Measurements from ENCODE around the gene ARNT2. TPM values are rescaled to one million over a fixed set of nuclear protein-coding genes. Genes with fewer than 3 reads are reported as not detected.
A peak's percentile ranks its signal among the peaks of the same experiment; 100 is the strongest.

Gene ARNT2
- polyA plus RNA-seq, 2 donors = 0.33 to 0.94 TPM

DNA sequence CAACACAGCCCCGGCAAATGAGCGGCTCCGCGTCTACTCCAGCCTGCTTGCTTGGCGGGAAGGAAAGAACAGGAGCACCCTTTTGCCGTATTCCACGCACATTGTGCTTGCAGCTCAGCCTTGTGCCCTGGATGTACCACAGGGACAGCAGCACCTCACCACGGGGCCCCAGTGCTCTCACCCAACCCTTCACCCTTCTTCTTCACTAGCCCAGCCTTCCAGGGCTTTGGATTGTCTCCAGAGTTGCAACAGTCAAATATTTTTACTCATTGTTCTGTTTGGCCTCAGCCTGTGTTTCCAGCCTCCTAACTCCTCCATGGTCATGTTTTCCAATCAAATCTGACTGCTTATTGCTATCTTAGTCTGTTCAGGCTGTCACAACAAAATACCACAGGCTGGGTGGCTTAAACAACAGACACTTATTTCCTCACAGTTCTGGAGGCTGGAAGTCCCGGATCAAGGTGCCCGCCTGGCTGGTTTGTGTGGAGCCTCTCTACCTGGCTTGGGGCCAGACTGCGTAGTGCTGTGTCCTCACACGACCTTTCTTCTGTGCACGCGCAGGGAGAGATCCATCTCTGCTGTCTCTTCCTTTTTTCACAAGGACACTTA, 211.7 kb downstream of the ARNT2 start:
- peak overlapping the region; percentile 19 to 57 for H3K27ac ChIP-seq (ENCODE audit: low read depth in 2 of 2, low read length in 1 of 2)
- no peaks in the 10 kb centered on the region for H3K36me3 ChIP-seq (ENCODE audit: control insufficient read depth in 2 of 2, insufficient read depth in 2 of 2, low read length in 1 of 2)
- H3K4me3 ChIP-seq (ENCODE audit: low read depth in 1 of 2, low read length in 2 of 2) = no peak overlapping the region
- H3K4me1 ChIP-seq (ENCODE audit: control insufficient read depth in 2 of 2, insufficient read depth in 2 of 2, low read length in 1 of 2) = peaks cover 4 to 11% of the 10 kb centered on the region in 2 donors
- no peaks in the 10 kb centered on the region for H3K27me3 ChIP-seq (ENCODE audit: control insufficient read depth in 1 of 2, insufficient read depth in 2 of 2, low read length in 2 of 2)
- 51 to 59% methylated on average over 14 of the region's 14 CpGs for WGBS, 2 donors
- H3K9me3 ChIP-seq (ENCODE audit: control insufficient read depth in 2 of 2, insufficient read depth in 1 of 2, low read depth in 1 of 2, low read length in 1 of 2) = no peaks in the 10 kb centered on the region

DNA sequence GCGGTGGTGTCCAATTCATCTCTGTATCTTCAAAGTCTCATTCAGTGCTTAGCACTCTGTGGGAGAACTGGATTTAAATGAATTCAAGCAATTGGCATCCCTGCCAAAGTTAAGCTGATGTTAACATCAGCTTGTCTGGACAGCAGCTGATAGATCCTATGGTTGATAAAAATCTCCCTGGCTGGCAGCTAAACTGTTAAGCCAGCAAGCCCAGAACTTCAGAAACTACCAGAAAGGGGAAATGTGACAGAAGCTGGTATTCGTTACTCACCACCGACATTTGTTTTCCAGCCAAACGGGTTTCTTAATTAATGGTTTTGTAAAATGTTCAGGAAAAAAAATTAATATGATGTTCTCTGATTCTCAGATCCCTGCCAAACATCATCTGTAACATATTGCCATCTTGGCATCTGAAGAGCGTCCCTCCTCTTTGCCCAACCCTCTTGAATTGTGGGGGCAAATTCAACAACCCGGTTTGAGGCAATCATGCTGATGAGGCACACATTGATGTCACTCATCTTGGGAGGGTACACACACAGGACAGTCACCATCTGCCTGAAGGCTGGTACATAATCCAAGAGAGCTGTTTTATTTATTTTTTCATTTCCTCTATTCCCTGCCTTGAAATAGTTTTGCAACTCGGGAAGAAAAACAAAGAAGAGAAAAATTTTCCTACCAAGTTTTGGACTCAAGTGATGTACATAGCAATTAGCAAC, 214.7 kb downstream of the ARNT2 start:
- Histone ChIP-seq H3K27ac (ENCODE audit: low read depth in 2 of 2, low read length in 1 of 2) (peak overlapping the region in 1 of 2 donors; percentile 20), H3K4me1 (ENCODE audit: control insufficient read depth in 2 of 2, insufficient read depth in 2 of 2, low read length in 1 of 2) (peaks cover 4 to 11% of the 10 kb centered on the region in 2 donors), H3K9me3 (ENCODE audit: control insufficient read depth in 2 of 2, insufficient read depth in 1 of 2, low read depth in 1 of 2, low read length in 1 of 2) (no peaks in the 10 kb centered on the region), H3K4me3 (ENCODE audit: low read depth in 1 of 2, low read length in 2 of 2) (no peak overlapping the region), H3K27me3 (ENCODE audit: control insufficient read depth in 1 of 2, insufficient read depth in 2 of 2, low read length in 2 of 2) (no peaks in the 10 kb centered on the region), H3K36me3 (ENCODE audit: control insufficient read depth in 2 of 2, insufficient read depth in 2 of 2, low read length in 1 of 2) (no peaks in the 10 kb centered on the region)
- WGBS, 2 donors = 31 to 45% methylated on average over 7 of the region's 7 CpGs

DNA sequence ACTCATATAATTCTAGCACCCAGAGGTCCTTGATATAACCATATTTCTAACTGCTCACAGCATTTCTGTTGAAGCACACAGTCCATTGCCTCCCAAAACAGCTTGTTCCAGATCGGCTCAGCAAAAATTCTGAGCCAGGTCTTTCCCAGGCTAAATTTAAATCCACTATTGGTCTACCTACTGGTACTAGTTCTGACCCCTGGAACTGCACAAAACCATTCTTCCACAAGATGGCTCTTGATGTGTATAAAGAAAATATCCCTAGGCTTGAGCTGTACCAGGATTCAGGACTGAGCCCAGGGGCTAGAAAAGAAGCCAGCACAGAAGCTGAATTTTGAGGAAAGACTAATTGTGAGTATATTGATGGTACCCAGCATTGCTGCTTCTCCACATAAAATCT, 215.5 kb downstream of the ARNT2 start:
- WGBS, 2 donors = 44 to 69% methylated on average over 1 of the region's 1 CpG
- H3K27ac ChIP-seq (ENCODE audit: low read depth in 2 of 2, low read length in 1 of 2) = no peak overlapping the region
- no peaks in the 10 kb centered on the region for H3K36me3 ChIP-seq (ENCODE audit: control insufficient read depth in 2 of 2, insufficient read depth in 2 of 2, low read length in 1 of 2)
- H3K27me3 ChIP-seq (ENCODE audit: control insufficient read depth in 1 of 2, insufficient read depth in 2 of 2, low read length in 2 of 2) = no peaks in the 10 kb centered on the region
- no peak overlapping the region for H3K4me3 ChIP-seq (ENCODE audit: low read depth in 1 of 2, low read length in 2 of 2)
- peaks cover 4 to 11% of the 10 kb centered on the region in 2 donors for H3K4me1 ChIP-seq (ENCODE audit: control insufficient read depth in 2 of 2, insufficient read depth in 2 of 2, low read length in 1 of 2)
- H3K9me3 ChIP-seq (ENCODE audit: control insufficient read depth in 2 of 2, insufficient read depth in 1 of 2, low read depth in 1 of 2, low read length in 1 of 2) = no peaks in the 10 kb centered on the region

DNA sequence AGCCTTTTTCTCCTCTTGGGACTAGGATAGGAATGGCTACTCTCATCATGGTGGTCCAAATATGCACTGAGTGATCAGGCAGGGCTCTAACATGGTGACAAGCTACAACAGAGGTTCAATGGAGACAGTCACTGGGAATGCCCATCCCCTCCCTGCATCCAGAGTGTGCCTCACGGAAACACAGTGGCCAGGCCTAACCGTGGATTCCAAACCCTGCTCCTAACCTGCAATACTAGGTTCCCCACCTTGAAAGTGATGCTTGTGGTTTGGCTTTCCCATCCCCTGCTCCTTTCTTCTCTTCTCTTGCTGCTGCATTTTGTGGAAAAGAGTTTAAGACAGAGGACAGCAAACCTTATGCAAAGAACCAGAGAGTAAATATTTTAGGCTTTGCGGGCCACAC, 216.0 kb downstream of the ARNT2 start:
- no peaks in the 10 kb centered on the region for H3K9me3 ChIP-seq (ENCODE audit: control insufficient read depth in 2 of 2, insufficient read depth in 1 of 2, low read depth in 1 of 2, low read length in 1 of 2)
- WGBS, 2 donors = 97 to 100% methylated on average over 3 of the region's 3 CpGs
- no peak overlapping the region for H3K27ac ChIP-seq (ENCODE audit: low read depth in 2 of 2, low read length in 1 of 2)
- H3K27me3 ChIP-seq (ENCODE audit: control insufficient read depth in 1 of 2, insufficient read depth in 2 of 2, low read length in 2 of 2) = no peaks in the 10 kb centered on the region
- H3K36me3 ChIP-seq (ENCODE audit: control insufficient read depth in 2 of 2, insufficient read depth in 2 of 2, low read length in 1 of 2) = no peaks in the 10 kb centered on the region
- H3K4me1 ChIP-seq (ENCODE audit: control insufficient read depth in 2 of 2, insufficient read depth in 2 of 2, low read length in 1 of 2) = peaks cover 4 to 9% of the 10 kb centered on the region in 2 donors
- H3K4me3 ChIP-seq (ENCODE audit: low read depth in 1 of 2, low read length in 2 of 2) = no peak overlapping the region

DNA sequence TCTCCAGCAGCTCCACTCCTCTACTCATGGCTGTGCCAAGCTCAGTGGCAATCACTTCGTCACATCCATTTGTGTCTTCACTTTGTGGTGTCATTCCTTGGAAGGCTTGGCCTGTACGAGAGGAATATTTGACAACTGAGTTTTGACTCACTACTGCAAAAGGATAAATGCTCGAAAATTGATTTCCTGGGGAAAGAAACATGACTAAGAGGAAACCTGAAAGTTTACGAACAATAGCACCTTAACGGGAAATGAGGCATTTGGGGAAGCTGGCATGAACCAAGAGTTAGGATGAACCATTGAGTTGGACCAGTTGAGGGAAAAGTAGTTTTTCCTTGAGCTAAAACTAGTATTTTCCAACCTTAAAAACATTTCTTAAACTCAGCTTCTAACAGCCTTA, 216.7 kb downstream of the ARNT2 start:
- peak overlapping the region in 1 of 2 donors; percentile 55 for H3K27ac ChIP-seq (ENCODE audit: low read depth in 2 of 2, low read length in 1 of 2)
- peaks cover 0 to 3% of the 10 kb centered on the region in 2 donors for H3K4me1 ChIP-seq (ENCODE audit: control insufficient read depth in 2 of 2, insufficient read depth in 2 of 2, low read length in 1 of 2)
- H3K36me3 ChIP-seq (ENCODE audit: control insufficient read depth in 2 of 2, insufficient read depth in 2 of 2, low read length in 1 of 2) = no peaks in the 10 kb centered on the region
- no peaks in the 10 kb centered on the region for H3K27me3 ChIP-seq (ENCODE audit: control insufficient read depth in 1 of 2, insufficient read depth in 2 of 2, low read length in 2 of 2)
- H3K4me3 ChIP-seq (ENCODE audit: low read depth in 1 of 2, low read length in 2 of 2) = no peak overlapping the region
- no peaks in the 10 kb centered on the region for H3K9me3 ChIP-seq (ENCODE audit: control insufficient read depth in 2 of 2, insufficient read depth in 1 of 2, low read depth in 1 of 2, low read length in 1 of 2)
- WGBS, 2 donors = 65 to 67% methylated on average over 5 of the region's 5 CpGs

DNA sequence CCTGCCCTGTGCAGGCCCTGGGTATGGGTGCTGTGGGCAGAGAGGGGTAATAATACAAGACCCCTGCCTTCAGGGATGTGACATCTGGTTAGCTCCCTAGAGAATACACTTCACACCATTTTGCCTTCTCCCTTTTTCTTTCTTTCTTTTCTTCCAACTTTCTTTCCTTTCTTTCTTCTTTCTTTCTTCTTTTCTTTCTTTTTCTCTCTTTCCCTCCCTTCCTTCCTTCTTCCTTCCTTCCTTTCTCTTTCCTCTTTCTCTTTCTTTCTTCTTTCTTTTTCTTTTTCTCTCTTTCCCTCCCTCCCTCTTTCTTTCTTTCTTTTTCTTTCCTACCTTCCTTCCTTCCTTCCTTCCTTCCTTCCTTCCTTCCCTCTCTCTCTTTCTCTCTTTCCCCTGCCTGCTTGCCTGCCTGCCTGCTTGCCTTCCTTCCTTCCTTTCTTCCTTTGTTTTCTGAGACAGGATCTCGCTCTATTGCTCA, 222.5 kb downstream of the ARNT2 start:
- H3K4me3 ChIP-seq (ENCODE audit: low read depth in 1 of 2, low read length in 2 of 2) = no peak overlapping the region
- 92 to 100% methylated on average over 1 of the region's 1 CpG for WGBS, 2 donors
- H3K27me3 ChIP-seq (ENCODE audit: control insufficient read depth in 1 of 2, insufficient read depth in 2 of 2, low read length in 2 of 2) = no peaks in the 10 kb centered on the region
- H3K4me1 ChIP-seq (ENCODE audit: control insufficient read depth in 2 of 2, insufficient read depth in 2 of 2, low read length in 1 of 2) = no peaks in the 10 kb centered on the region
- H3K9me3 ChIP-seq (ENCODE audit: control insufficient read depth in 2 of 2, insufficient read depth in 1 of 2, low read depth in 1 of 2, low read length in 1 of 2) = no peaks in the 10 kb centered on the region
- no peak overlapping the region for H3K27ac ChIP-seq (ENCODE audit: low read depth in 2 of 2, low read length in 1 of 2)
- H3K36me3 ChIP-seq (ENCODE audit: control insufficient read depth in 2 of 2, insufficient read depth in 2 of 2, low read length in 1 of 2) = no peaks in the 10 kb centered on the region

DNA sequence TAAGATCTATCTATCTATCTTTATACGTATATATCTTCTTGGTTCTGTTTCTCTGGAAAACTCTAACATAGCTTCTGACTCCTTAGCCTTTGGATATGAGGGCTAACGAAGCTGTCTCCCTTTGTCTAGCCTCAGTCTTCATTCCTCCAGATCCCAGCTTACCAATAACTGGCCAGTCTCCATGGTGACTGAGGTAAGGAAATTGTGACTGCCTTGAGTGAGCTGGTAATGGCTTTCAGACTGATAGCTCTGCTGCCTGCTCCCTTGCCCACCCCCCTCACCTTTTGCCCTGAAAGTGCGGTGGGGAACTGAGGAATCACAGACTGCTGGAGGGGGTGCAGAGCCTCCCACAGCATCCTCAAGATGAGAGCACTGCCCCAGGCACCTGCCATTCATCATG, 225.2 kb downstream of the ARNT2 start:
- no peak overlapping the region for H3K27ac ChIP-seq (ENCODE audit: low read depth in 2 of 2, low read length in 1 of 2)
- no peaks in the 10 kb centered on the region for H3K36me3 ChIP-seq (ENCODE audit: control insufficient read depth in 2 of 2, insufficient read depth in 2 of 2, low read length in 1 of 2)
- H3K9me3 ChIP-seq (ENCODE audit: control insufficient read depth in 2 of 2, insufficient read depth in 1 of 2, low read depth in 1 of 2, low read length in 1 of 2) = no peaks in the 10 kb centered on the region
- H3K4me1 ChIP-seq (ENCODE audit: control insufficient read depth in 2 of 2, insufficient read depth in 2 of 2, low read length in 1 of 2) = no peaks in the 10 kb centered on the region
- 86 to 92% methylated on average over 3 of the region's 3 CpGs for WGBS, 2 donors
- no peaks in the 10 kb centered on the region for H3K27me3 ChIP-seq (ENCODE audit: control insufficient read depth in 1 of 2, insufficient read depth in 2 of 2, low read length in 2 of 2)
- H3K4me3 ChIP-seq (ENCODE audit: low read depth in 1 of 2, low read length in 2 of 2) = no peak overlapping the region

DNA sequence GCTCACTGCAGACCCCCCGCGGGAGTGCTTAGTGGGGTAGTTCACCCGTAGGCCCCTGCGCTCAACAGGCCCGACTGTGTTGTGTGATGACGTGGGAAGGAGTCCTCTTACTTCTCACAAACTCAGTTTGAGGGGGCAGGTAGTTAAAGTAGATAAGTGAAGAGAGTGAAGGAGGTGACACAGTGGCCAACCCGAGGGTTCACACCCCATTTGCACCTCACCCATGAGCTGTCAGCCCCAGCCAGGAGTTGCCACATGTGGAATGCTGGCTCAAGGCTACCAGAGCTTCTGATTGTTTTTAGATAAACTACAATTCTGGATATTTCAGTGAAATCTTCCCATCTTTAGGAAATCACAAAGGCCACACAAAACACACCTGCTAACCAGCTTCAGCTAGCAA, 226.8 kb downstream of the ARNT2 start:
- no peaks in the 10 kb centered on the region for H3K36me3 ChIP-seq (ENCODE audit: control insufficient read depth in 2 of 2, insufficient read depth in 2 of 2, low read length in 1 of 2)
- WGBS, 2 donors = 93% methylated on average over 7 of the region's 7 CpGs
- H3K27me3 ChIP-seq (ENCODE audit: control insufficient read depth in 1 of 2, insufficient read depth in 2 of 2, low read length in 2 of 2) = no peaks in the 10 kb centered on the region
- no peak overlapping the region for H3K4me3 ChIP-seq (ENCODE audit: low read depth in 1 of 2, low read length in 2 of 2)
- no peaks in the 10 kb centered on the region for H3K9me3 ChIP-seq (ENCODE audit: control insufficient read depth in 2 of 2, insufficient read depth in 1 of 2, low read depth in 1 of 2, low read length in 1 of 2)
- H3K4me1 ChIP-seq (ENCODE audit: control insufficient read depth in 2 of 2, insufficient read depth in 2 of 2, low read length in 1 of 2) = no peaks in the 10 kb centered on the region
- no peak overlapping the region for H3K27ac ChIP-seq (ENCODE audit: low read depth in 2 of 2, low read length in 1 of 2)

DNA sequence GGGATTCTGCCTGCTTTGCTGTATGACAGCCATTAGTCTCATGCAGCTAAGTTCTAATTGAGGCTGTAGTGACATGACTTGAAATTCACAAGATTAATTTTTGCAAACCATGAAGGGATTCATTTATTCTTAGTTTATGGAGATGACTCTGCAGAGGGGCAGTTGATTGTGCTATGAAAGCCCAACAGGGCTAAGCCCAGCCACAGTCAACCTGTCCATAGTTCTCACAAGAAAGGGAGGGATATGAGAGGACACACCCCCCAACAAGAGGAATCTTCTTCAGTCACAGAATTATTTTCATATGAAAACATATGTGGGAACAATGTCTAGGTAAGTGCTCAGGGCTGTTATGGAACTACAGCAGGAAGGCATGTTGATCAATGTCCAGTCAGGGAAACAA, 229.0 kb downstream of the ARNT2 start:
- Histone ChIP-seq H3K4me3 (ENCODE audit: low read depth in 1 of 2, low read length in 2 of 2) (no peak overlapping the region), H3K9me3 (ENCODE audit: control insufficient read depth in 2 of 2, insufficient read depth in 1 of 2, low read depth in 1 of 2, low read length in 1 of 2) (no peaks in the 10 kb centered on the region), H3K27me3 (ENCODE audit: control insufficient read depth in 1 of 2, insufficient read depth in 2 of 2, low read length in 2 of 2) (no peaks in the 10 kb centered on the region), H3K36me3 (ENCODE audit: control insufficient read depth in 2 of 2, insufficient read depth in 2 of 2, low read length in 1 of 2) (no peaks in the 10 kb centered on the region), H3K27ac (ENCODE audit: low read depth in 2 of 2, low read length in 1 of 2) (no peak overlapping the region), H3K4me1 (ENCODE audit: control insufficient read depth in 2 of 2, insufficient read depth in 2 of 2, low read length in 1 of 2) (no peaks in the 10 kb centered on the region)

DNA sequence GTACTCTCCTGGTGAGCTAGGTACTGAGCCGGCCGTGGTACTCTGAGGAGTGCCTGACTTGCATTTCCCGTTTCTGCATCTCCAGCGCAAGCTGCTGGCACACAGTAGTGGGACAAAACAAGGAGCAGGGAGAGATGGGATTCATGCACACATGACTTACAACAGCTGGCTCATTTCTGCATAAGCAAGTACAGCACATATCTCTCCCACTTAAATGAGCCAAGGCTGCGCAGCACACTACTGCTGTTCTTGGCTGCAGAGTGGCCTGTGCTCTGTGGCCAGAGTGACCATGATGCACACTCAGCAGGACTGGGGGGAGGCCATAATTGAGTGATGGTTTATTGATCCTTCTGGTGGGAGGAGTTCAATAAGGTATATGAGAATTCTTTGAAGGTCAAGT, 231.8 kb downstream of the ARNT2 start:
- H3K27ac ChIP-seq (ENCODE audit: low read depth in 2 of 2, low read length in 1 of 2) = no peak overlapping the region
- H3K4me3 ChIP-seq (ENCODE audit: low read depth in 1 of 2, low read length in 2 of 2) = no peak overlapping the region
- no peaks in the 10 kb centered on the region for H3K36me3 ChIP-seq (ENCODE audit: control insufficient read depth in 2 of 2, insufficient read depth in 2 of 2, low read length in 1 of 2)
- WGBS, 2 donors = 73 to 83% methylated on average over 5 of the region's 5 CpGs
- no peaks in the 10 kb centered on the region for H3K4me1 ChIP-seq (ENCODE audit: control insufficient read depth in 2 of 2, insufficient read depth in 2 of 2, low read length in 1 of 2)
- no peaks in the 10 kb centered on the region for H3K27me3 ChIP-seq (ENCODE audit: control insufficient read depth in 1 of 2, insufficient read depth in 2 of 2, low read length in 2 of 2)
- peaks cover 0 to 2% of the 10 kb centered on the region in 2 donors for H3K9me3 ChIP-seq (ENCODE audit: control insufficient read depth in 2 of 2, insufficient read depth in 1 of 2, low read depth in 1 of 2, low read length in 1 of 2)
